WERI-Rb-1 (cell line): ENCODE measurements around the gene PTPRD.

ENCODE experiments used
- DNase-seq: peaks from one replicate; pipeline ENCODE4 v3.0.0-alpha.2; 2020
- H3K27ac ChIP-seq: fragments of 250-450 bp; sonication (Bioruptor Pico); 2 replicates; pipeline ENCODE4 v1.5.1; 2020; ENCODE audit warnings: mild to moderate bottlenecking, moderate library complexity
- H3K27me3 ChIP-seq: fragments of 250-450 bp; sonication (Bioruptor Pico); 2 replicates; pipeline ENCODE4 v1.5.1; 2021; ENCODE audit warnings: mild to moderate bottlenecking, low read depth, moderate library complexity; ENCODE audit not compliant: insufficient read depth, severe bottlenecking
- H3K36me3 ChIP-seq: fragments of 250-450 bp; sonication (Bioruptor Pico); 2 replicates; pipeline ENCODE4 v1.5.1; 2020; ENCODE audit warnings: mild to moderate bottlenecking, moderate library complexity
- H3K4me3 ChIP-seq: 2 replicates; pipeline ENCODE4 v1.5.1; 2011; ENCODE audit warnings: low read depth, mild to moderate bottlenecking, control low read depth, low read length
- H3K9me3 ChIP-seq: fragments of 250-450 bp; sonication (Bioruptor Pico); 2 replicates; pipeline ENCODE4 v1.5.1; 2021; ENCODE audit warnings: mild to moderate bottlenecking, moderate library complexity; ENCODE audit not compliant: severe bottlenecking
- TF ChIP-seq, protein P1 (sequence below): IDR thresholded peaks from 2 replicates; pipeline ENCODE4 v1.5.1; 2011; ENCODE audit warnings: low read depth, mild to moderate bottlenecking, control low read depth, inconsistent platforms, low read length

Gene PTPRD

GRCh38 chr9:8622871-8623270 is 1989.9 kb downstream of the PTPRD start:
- DNase-seq = no peak
- H3K27ac ChIP-seq = no peak overlapping the region
- H3K27me3 ChIP-seq = no peaks in the 10 kb centered on the region
- TF ChIP-seq, protein P1, sequence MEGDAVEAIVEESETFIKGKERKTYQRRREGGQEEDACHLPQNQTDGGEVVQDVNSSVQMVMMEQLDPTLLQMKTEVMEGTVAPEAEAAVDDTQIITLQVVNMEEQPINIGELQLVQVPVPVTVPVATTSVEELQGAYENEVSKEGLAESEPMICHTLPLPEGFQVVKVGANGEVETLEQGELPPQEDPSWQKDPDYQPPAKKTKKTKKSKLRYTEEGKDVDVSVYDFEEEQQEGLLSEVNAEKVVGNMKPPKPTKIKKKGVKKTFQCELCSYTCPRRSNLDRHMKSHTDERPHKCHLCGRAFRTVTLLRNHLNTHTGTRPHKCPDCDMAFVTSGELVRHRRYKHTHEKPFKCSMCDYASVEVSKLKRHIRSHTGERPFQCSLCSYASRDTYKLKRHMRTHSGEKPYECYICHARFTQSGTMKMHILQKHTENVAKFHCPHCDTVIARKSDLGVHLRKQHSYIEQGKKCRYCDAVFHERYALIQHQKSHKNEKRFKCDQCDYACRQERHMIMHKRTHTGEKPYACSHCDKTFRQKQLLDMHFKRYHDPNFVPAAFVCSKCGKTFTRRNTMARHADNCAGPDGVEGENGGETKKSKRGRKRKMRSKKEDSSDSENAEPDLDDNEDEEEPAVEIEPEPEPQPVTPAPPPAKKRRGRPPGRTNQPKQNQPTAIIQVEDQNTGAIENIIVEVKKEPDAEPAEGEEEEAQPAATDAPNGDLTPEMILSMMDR = no peak
- no peaks in the 10 kb centered on the region for H3K9me3 ChIP-seq
- no peaks in the 10 kb centered on the region for H3K36me3 ChIP-seq
- no peak overlapping the region for H3K4me3 ChIP-seq

DNA sequence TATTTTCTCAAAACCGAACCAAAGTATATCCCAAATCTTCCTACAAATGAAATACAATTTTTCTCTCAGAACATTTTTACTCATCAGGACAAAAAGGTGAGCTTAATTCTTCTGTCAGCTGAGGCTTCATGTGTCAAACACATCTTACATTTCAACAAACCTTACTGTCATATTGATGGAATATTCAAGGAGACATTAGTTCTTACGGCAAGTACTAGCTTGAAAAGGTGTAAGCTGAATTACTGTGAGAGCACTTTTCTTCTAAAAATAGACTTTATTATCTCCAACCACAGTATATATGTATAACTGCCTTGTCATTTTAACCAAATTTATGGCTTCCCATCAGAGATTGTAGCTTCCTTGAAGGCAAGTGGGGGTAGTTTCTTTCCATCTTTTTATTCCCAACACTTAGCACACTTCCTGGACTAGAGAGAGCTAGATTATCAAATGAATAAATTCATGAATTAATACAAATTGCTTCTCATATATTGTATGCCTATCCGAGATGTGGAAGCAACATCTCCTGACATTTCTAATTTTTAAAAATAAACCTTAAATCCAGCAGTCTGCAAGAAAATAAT is 1990.5 kb downstream of the PTPRD start:
- H3K9me3 ChIP-seq = no peaks in the 10 kb centered on the region
- no peak for DNase-seq
- no peaks in the 10 kb centered on the region for H3K27me3 ChIP-seq
- TF ChIP-seq, protein P1 = no peak
- H3K4me3 ChIP-seq = no peak overlapping the region
- no peaks in the 10 kb centered on the region for H3K36me3 ChIP-seq
- no peak overlapping the region for H3K27ac ChIP-seq

- DNase-seq = no peak
- H3K27ac ChIP-seq = no peak overlapping the region
- no peaks in the 10 kb centered on the region for H3K27me3 ChIP-seq
- H3K36me3 ChIP-seq = no peaks in the 10 kb centered on the region
- no peak overlapping the region for H3K4me3 ChIP-seq
- TF ChIP-seq, protein P1 = no peak
- H3K9me3 ChIP-seq = no peaks in the 10 kb centered on the region
Observed at GRCh38 chr9:8621416-8621815, 1991.4 kb downstream of the PTPRD start.

- Histone ChIP-seq H3K9me3 (no peaks in the 10 kb centered on the region), H3K27me3 (no peaks in the 10 kb centered on the region), H3K36me3 (no peaks in the 10 kb centered on the region), H3K27ac (no peak overlapping the region), H3K4me3 (no peak overlapping the region)
- no peak for DNase-seq
- TF ChIP-seq, protein P1 = no peak
Observed at GRCh38 chr9:8616414-8616813, 1996.4 kb downstream of the PTPRD start.

GRCh38 chr9:8614926-8615440 is 1997.8 kb downstream of the PTPRD start:
- no peak overlapping the region for H3K27ac ChIP-seq
- no peaks in the 10 kb centered on the region for H3K36me3 ChIP-seq
- no peaks in the 10 kb centered on the region for H3K27me3 ChIP-seq
- DNase-seq = no peak
- H3K4me3 ChIP-seq = no peak overlapping the region
- H3K9me3 ChIP-seq = no peaks in the 10 kb centered on the region
- TF ChIP-seq, protein P1 = no peak

DNA sequence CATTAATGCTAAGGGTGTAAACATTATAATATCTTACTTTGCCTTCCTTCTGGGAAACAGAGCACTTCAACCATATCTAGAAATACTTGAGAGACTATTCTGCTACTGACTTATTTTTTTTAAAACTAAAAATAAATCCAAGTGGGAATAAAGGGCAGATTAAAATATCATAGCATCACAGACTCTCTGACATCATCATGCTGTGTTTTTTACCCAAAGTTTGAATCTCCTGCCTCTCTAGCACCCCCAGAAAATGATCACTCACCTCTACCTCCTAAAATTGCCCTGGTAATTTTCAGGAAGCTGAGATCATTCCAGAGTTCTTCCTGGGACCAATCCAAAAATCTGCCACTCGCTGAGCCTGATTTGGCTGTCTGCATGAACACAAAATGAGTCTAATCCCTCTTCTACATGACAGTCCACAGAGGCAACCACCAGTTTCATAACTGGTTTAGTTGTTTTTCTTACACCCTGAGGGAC is 1999.4 kb downstream of the PTPRD start:
- TF ChIP-seq, protein P1 = no peak
- no peak overlapping the region for H3K27ac ChIP-seq
- no peak for DNase-seq

More for the DNA sequence above, 1999.4 kb downstream of the PTPRD start:
- H3K9me3 ChIP-seq = no peaks in the 10 kb centered on the region
- no peaks in the 10 kb centered on the region for H3K27me3 ChIP-seq
- H3K4me3 ChIP-seq = no peak overlapping the region
- H3K36me3 ChIP-seq = no peaks in the 10 kb centered on the region
